ENCODE measurements around the gene CMTM7. TPM values are rescaled to one million over a fixed set of nuclear protein-coding genes. Genes with fewer than 3 reads are reported as not detected.
A peak's percentile ranks its signal among the peaks of the same experiment; 100 is the strongest.

The CMTM7 gene
- total RNA-seq, 1 donor from 2014 or later: 11.0 TPM

- H3K27me3 ChIP-seq: no peaks in the 10 kb centered on the region
- H3K4me3 ChIP-seq: no peak overlapping the region
- intact Hi-C loops (cut with DNase I): no loop called here
- no peaks in the 10 kb centered on the region for H3K4me1 ChIP-seq
- H3K9me3 ChIP-seq: no peaks in the 10 kb centered on the region
- no peak for TF ChIP-seq POLR2AphosphoS5 (IDR thresholded peaks at IDR 0.05; ENCODE audit: insufficient read depth in 1 of 2, low read depth in 1 of 2)
- no peak for TF ChIP-seq CTCF (IDR thresholded peaks at IDR 0.05)
- no peak for TF ChIP-seq POLR2A (IDR thresholded peaks at IDR 0.05)
- DNase-seq (ENCODE audit: extremely low spot score in 2 of 2): peak; percentile 72 to 77
- H3K27ac ChIP-seq: no peak overlapping the region
- H3K36me3 ChIP-seq: no peaks in the 10 kb centered on the region
Observed at GRCh38 chr3:32454111-32454510, 62.5 kb downstream of the CMTM7 start.

- TF ChIP-seq CTCF (IDR thresholded peaks at IDR 0.05): no peak
- no peak for TF ChIP-seq POLR2A (IDR thresholded peaks at IDR 0.05)
- no peak for TF ChIP-seq POLR2AphosphoS5 (IDR thresholded peaks at IDR 0.05; ENCODE audit: insufficient read depth in 1 of 2, low read depth in 1 of 2)
- Histone ChIP-seq H3K4me3 (no peak overlapping the region), H3K9me3 (no peaks in the 10 kb centered on the region), H3K4me1 (peaks cover 7% of the 10 kb centered on the region), H3K27ac (no peak overlapping the region), H3K36me3 (no peaks in the 10 kb centered on the region), H3K27me3 (no peaks in the 10 kb centered on the region)
- intact Hi-C loops (cut with DNase I): no loop called here
- peak in 1 of 2 donors; percentile 69 for DNase-seq (ENCODE audit: extremely low spot score in 2 of 2)
Observed at GRCh38 chr3:32454731-32455608, 63.3 kb downstream of the CMTM7 start.

GRCh38 chr3:32455609-32456428, 64.2 kb downstream of the CMTM7 start:
- intact Hi-C loops (cut with DNase I): no loop called here
- Histone ChIP-seq H3K27ac (no peak overlapping the region), H3K4me3 (no peak overlapping the region)

GRCh38 chr3:32456429-32457130, 64.9 kb downstream of the CMTM7 start:
- H3K4me3 ChIP-seq: no peak overlapping the region
- H3K9me3 ChIP-seq: no peaks in the 10 kb centered on the region
- TF ChIP-seq POLR2A (IDR thresholded peaks at IDR 0.05) (no peak), CTCF (IDR thresholded peaks at IDR 0.05) (no peak), POLR2AphosphoS5 (IDR thresholded peaks at IDR 0.05; ENCODE audit: insufficient read depth in 1 of 2, low read depth in 1 of 2) (no peak)
- H3K36me3 ChIP-seq: no peaks in the 10 kb centered on the region
- no peaks in the 10 kb centered on the region for H3K27me3 ChIP-seq
- peaks cover 12% of the 10 kb centered on the region for H3K4me1 ChIP-seq
- DNase-seq (ENCODE audit: extremely low spot score in 2 of 2): peak; percentile 43 to 78
- intact Hi-C loops (cut with DNase I): no loop called here
- no peak overlapping the region for H3K27ac ChIP-seq

More at GRCh38 chr3:32455609-32456428, 64.2 kb downstream of the CMTM7 start:
- Histone ChIP-seq H3K36me3 (no peaks in the 10 kb centered on the region), H3K27me3 (no peaks in the 10 kb centered on the region), H3K4me1 (peaks cover 12% of the 10 kb centered on the region), H3K9me3 (no peaks in the 10 kb centered on the region)
- peak; percentile 69 to 77 for DNase-seq (ENCODE audit: extremely low spot score in 2 of 2)
- TF ChIP-seq POLR2AphosphoS5 (IDR thresholded peaks at IDR 0.05; ENCODE audit: insufficient read depth in 1 of 2, low read depth in 1 of 2) (no peak), POLR2A (IDR thresholded peaks at IDR 0.05) (no peak), CTCF (IDR thresholded peaks at IDR 0.05) (no peak)
